GM21723 (cell line): Measurements from ENCODE around the gene CEP89.
"Not testable (repeated sequence)": the region's sequence is repeated elsewhere in the genome, so short reads cannot be mapped to it uniquely, and the experiment has no call there.

ENCODE experiments used
- ATAC-seq: cut with Tn5 transposase; IDR thresholded peaks from one replicate; pipeline ENCODE4 v1.9.1; 2021; ENCODE audit warnings: mild to moderate bottlenecking, moderate library complexity; ENCODE audit not compliant: unreplicated experiment

The CEP89 gene

DNA sequence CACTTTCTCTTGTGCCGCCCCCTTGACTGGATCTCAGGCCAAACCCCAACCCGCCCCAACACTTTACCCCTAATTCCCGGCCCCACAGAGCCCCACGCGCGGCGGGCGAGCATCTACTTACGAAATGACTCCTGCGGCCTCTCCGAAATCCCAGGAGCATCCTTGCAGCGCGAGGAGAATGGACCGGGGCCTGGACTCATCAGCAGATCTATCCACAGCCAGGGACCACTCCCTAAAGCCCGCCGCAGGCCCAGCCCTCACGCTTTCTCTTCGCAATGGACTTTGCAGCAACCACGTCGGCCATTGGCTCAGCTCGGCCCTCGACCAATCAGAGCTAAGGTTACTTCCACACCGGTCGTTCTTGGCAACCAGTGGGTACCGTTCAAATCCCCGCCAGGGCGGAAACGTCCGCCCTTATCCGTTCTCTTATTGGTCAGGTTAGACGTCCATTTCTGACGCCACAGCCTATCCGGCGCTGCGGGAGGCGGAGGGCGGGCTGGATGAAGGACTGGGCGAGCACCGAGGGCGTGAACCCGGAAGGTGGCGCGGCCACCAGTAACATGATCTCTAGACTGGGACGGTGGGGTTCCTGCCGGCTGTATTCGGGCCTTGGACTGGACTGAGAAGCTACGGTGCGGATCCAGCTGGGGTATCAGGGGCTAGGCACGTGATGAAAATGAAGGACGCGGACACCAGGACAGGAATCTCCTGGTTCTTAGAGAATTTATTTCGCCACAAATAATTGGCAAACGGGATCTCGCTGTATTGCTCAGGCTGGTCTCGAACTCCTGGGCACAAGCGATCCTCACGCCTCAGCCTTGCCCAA lies at the start of gene CEP89, which contains the start of gene FAAP24:
CEP89 (minus strand) TSS at position 244 of the 826 bp plus-strand sequence; CDS start at position 160, 84 bp downstream.
FAAP24 (plus strand) TSS at position 528 of the 826 bp plus-strand sequence. CDS start 955 bp downstream, outside the sequence.
- ATAC-seq: peak; percentile 98

DNA sequence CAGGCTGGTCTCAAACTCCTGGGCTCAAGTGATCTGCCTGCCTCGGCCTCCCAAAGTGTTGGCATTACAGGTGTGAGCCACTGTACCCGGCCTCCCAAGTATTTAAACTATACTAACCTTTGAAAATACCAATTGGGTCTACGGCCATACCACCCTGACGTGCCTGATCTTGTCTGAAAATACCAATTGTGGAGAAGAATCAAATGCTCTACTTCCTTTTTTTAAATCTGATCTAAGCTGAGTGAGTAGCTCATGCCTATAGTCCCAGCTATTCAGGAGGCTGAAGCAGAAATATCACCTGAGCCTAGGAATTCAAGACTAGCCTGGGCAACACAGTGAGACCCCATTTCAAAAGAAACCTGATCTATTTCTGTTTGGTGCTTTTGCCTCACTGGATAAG lies 39.1 kb upstream of the CEP89 start:
- not testable (repeated sequence) for ATAC-seq

DNA sequence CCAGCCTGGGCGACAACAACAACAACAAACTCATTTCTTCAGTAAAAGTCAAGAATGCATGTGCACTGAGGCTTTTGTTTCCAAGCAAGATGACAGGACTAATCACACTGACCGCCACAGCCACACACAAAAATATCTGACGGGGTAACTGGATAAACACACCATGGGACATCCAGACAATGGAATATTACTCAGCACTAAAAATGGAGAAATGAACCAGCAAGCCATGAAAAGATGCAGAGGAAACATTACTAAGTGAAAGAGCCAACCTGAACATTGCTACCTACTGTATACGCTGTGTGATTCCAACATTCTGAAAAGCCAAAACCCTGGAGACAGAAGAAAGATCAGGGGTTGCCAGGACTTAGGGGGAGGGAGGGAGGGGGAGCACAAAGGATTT lies 37.0 kb upstream of the CEP89 start:
- ATAC-seq: no peak

DNA sequence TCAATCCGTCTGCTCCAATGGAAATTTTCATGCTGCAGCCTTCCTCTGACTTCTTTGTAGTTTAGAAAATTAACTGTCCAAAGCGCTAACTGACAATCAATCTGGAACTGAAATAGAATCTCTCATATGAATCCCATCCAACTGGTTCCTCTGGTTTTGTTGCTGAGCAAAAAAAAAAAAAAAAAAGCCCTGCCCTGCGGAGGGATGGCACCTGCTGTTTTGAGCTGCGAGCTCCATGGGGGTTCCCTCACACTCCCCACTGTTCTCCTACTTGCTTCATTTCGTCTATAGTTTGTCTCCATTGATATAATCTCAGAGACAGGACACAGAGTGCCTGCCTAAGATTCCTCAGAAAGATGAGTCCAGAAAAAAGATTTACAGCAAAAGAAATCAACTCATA lies 33.7 kb upstream of the CEP89 start:
- no peak for ATAC-seq

DNA sequence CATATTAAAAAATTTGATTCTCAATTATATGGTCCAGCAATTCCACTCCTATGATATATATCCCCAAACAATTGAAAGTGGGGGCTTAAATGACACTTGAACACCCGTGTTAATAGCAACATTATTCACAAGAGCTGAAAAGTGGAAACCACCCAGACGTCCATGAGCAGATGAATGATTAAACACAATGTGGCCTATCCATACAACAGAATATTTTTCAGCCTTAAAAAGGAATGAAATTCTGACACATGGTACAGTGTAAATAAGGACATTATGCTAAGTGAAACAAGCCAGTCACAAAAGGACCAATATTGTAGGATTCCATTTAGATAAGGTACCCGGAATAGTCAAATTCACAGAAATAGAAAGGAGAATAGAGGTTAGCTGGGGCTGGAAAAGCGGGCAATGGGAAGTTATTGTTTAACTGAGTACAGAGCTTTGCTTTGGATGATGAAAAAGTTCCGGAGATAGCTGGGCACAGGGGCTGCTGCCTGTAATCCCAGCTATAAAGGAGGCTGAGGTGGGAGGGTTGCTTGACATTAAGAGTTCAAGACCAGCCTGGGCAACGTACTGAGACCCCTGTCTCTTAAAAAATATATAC lies 31.8 kb upstream of the CEP89 start:
- ATAC-seq: not testable (repeated sequence)

DNA sequence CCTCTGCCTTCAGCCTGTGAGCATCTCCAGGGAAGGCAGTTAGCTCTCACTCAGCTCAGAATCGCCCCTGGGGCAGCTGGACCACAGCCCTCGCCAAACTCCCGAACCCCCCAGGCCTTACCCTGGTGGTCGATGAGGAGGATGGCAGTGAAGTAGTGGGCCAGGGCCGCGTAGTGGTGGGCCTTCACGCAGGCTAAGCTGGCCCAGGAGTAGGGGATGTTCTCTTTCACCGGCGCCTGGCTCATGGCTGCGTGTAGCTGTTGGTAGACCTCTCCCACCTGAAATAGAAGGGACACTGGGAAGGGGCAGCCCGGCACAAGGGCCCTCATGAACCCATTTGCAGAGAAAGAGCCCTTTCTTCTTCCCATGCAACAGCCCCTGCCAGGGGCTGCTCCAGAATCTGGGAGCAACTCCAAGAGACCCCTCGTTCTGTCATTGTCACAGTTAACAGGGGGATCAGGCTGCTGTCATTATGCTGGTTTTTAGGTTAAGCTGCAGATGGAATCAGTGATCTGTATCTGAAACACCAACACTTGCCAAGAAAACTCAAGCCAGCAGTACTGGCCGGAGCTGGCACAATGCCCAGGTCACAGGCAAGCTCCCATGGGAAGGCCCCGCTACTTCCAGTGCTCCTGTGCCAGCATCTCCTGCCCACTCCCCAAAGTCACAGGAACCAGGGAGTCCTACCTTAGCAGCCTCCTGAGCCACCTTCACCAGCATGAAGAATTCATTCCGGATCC lies 30.5 kb upstream of the CEP89 start:
- ATAC-seq: not testable (repeated sequence)

DNA sequence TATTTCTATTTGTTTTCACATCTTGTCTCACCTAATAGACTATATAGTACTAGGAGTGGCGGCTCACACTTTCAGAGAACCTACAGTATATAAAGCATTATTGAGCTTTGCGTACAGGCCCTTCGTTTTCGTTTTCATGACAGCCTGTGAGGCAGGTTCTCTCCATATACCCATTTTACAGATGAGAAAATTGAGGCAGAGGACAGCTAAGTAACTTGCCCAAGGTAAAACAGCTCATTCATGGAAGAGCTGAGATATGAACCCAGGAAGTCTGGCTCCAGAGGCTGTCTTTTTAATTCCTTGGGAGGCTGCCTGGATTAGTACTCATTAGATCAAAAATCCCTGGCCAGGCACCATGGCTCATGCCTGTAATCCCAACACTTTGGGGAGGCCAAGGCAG lies 29.2 kb upstream of the CEP89 start:
- no peak for ATAC-seq

DNA sequence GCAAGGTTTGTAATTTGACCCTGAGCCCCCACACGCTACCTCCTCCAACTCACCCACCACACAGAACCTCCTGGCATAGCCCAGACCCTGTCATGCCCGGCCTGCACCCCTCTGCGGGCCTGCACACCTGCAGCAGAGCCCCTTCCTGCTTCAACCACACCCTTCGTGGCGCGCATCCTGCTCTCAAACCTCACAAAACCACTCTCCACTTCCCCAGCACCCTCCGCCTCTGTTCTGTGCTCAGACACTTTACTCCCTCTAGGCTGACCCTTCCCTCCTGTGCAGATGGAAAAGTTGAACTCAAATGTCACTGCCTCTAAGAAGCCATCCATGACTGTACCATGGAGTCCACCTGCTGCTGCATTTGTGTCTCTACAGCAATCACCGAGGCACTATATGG lies 28.8 kb upstream of the CEP89 start:
- ATAC-seq: no peak

DNA sequence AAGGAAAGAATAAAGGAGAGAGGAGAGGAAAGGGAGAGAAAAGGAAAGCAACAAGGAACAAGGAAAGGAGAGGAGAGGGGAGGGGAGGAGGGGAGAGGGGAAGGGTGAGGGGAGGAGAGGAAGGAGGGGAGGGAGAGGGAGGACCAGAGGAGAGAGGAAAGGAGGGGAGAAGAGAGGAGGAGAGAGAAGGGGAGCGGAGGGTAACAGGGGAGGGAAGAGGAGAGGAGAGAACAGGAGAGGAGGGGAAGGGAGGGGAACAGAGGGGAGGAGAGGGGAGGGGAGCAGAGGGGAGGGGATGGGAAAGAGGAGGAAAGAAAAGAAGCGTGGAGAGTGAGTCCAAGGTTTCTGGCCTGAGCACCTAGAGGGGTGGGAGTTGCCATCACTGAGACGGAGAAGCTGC lies 27.0 kb upstream of the CEP89 start:
- no peak for ATAC-seq

DNA sequence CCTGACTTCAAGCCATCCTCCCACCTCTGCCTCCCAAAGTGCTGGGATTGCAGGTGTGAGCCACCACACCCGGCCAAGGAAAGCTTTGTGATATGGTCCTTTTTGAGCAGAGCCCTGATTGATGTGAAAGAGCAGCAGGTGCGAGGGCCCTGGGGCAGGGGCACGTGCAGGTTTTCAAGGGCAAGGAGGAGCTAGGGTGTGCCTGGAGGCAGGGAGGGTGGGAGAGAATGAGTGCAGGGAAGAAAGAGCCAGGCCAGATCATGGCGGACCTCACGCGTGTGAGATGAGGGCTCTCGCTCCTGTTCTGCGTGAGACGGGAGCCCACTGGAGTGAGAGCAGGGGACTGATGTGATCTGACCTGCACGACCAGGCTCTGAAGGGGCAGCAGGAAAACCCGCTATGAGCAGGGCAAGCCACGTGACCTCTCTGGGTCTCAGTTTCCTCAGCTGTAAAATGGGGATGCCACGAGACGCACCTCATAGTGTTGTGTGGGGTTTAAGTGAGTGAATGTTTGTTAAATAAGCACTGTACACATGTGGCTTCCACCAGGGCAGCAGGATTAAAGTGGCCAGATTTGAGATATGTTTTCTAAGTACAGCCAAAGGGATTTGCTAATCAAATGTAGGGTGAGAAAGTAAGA lies 26.1 kb upstream of the CEP89 start:
- ATAC-seq: no peak

DNA sequence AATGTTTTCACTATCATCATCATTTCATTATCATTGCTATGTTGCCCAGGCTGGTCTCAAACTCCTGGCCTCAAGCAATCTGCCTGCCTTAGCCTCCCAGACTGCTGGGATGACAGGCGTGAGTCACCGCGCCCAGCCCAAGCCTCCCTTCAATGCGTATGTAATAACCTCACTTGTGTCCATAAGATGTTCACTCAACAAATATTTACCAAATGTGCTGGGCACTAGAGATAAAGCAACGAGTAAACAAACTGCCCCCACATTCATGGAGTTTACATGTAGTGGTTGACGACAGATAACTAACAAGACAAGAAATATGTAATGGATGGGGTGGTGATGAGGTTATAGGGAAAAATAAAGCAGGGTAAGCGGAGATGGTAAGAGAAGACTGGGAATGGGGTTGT lies 25.3 kb upstream of the CEP89 start:
- ATAC-seq: not testable (repeated sequence)

DNA sequence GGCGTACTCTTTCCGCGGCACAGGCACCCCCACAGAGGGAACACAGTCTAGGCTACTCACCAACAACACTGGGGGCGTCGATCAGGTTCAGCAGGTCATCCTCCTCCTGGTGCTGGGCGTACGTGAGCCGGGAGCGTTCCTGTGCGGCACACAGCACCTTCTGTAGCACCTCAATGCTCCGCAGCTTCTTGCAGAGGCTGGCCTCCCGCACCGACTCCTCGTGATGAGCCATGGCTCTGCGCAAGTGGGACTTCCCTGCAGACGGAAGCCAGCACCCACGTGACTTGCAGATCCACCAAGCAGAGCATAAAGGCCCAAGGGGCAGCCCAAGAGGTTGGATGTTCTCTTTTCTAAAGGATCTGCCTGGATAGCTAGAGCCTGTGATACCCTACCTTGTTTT lies 24.2 kb upstream of the CEP89 start:
- not testable (repeated sequence) for ATAC-seq

DNA sequence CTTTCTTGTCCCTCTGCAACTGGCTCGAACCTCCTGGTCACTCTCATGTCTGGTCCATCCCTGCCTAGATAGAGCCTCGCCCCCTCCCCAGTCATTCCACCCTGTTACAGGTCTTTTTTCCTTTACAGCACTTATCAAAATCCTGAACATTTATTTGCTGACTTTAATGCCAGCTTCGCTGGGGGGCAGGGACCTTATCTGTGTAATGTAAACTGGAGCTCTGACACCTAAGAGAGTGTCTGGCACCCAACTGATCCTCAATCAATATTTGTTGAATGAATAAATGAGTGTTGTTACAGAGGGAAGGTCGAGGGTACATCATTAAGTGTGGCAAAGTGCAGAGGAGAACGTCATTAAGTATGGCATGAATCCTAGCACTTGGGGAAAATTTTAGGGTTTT lies 17.0 kb upstream of the CEP89 start:
- ATAC-seq: no peak

DNA sequence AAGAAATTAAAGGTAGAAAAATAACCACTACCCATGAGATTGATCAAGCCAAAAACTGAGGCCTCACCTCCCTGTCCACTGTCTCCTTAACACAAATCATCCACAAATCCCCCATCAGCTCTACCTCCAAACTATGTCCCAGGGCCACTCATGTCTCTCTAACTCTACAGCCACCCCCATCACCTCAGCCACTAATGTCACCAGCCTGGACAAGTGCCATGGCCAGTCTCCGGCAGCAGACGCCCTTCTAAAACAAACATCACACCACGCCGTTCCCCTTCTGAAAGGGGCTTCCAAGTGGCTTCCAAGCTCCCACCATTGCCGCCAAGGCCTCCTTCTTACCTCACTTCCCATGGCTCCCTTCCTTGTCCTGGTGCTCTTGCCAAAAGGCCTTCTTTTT lies 16.5 kb upstream of the CEP89 start:
- not testable (repeated sequence) for ATAC-seq

DNA sequence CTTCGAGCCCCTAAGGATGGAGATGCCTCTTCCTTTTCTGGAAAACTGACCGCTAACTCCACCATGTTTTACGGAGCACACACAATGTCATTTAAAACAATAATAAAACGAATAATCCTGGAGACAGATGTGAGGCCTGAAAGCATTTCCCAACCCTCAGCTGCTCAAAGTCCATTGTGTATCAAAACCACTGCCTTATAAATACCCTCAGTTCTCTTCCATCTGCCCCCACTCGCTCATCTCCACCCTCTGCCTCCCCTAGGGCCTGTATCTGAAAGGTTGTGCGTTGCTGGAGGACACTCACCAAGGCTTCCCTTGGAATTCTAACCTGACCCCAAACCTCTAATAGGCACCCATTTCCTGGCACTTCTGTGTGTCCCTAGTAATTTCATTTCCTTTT lies 10.7 kb upstream of the CEP89 start:
- ATAC-seq: not testable (repeated sequence)

DNA sequence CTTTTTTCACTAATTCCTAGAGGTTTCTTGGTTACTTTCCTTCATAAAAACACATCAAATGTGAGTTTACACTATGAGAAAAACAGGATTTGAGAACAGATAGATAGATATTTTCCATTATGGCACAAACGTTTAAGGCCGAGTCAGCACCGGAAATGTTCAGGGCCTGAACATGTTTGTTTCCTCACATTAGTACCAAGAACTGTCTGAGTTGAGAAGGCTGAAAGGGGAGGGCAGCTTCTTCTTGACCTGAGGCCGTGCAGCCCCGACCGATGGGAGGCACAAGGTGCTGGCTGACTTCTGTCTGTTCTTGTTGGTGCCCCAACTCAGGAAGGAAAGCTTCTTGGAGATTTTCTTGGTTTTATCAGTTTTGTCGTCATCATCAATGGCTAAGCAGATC lies 8.0 kb upstream of the CEP89 start:
- not testable (repeated sequence) for ATAC-seq

DNA sequence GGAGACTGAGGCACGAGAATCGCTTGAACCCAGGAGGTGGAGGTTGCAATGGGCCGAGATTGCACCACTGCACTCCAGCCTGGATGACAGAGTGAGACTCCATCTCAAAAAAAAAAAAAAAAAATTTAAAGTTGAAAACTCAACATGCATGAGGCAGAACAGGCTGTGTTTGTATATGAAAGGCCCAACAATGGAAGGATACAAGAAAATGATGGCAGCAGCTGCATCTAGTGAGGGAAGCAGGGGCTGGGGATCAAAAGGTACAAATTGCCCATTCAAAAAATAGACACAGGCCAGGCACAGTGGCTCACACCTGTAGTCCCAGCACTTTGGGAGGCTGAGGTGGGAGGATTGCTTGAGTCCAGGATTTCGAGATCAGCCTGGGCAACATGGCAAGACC lies 6.1 kb upstream of the CEP89 start:
- ATAC-seq: not testable (repeated sequence)

DNA sequence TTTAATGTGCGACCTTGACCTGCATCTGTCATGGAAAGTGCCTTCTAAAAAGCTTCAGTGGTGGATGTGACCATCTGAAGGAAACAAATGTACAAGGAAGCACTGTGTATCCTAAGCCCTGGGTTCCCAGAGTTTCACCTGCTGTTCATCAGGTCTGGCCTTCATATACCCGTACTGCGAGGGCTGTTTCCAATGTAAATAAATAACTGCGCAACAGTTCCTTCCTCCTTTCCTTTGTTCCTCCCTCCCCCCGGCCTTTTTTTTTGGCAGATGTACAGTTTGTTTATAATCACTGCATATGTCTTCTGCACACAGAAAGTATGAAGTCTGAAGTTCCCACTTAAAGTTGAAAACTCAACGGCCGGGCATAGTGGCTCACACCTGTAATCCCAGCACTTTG lies 5.5 kb upstream of the CEP89 start:
- no peak for ATAC-seq

DNA sequence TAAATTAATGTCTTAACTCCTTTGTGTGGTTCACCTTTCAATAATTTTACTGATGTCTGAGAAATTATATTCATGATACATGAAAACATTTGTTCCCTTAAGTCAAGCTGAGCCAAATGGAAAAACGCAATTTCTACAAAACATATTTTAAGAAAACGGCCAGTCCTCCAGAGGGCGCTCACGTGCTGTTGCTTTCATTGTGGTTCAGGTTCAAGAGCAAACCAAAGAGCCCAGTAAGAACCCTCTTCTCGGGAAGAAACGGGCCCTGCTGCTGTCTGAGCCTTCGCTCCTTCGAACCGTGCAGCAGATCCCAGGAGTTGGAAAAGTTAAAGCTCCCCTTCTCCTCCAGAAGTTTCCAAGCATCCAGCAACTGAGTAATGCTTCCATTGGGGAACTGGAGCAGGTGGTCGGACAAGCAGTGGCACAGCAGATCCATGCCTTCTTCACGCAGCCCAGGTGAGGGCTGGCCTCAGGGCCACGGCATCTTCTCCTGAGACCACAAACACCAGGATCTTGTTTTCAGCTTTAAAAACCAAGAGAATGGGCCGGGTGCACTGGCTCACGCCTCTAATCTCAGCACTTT lies 4.6 kb upstream of the CEP89 start:
- ATAC-seq: no peak

DNA sequence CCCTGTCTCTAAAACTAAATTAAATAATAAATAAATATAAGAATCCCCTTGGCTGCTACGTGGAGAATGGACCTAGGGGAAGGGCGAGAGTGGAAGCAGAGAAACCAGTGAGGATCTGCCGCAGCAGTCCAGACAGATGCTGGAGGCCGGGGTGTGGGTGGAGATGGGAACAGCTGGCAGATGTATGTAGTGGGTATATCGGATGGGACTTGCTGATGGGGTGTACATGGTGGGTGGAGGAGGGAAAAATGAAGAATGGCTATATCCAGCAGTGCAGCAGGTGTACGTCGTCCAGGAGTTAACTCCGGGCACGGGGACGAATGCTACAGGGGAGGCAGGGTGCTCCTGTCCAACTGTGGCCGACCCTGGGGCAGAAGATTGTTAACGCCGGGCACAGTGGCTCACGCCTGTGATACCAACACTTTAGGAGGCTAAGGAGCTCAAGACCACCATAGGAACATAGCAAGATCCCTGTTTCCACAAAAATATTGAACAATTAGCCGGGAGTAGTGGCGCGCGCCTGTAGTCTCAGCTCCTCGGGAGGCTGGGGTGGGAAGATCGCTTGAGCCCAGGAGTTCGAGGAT lies 654 bp downstream of the CEP89 start:
- no peak for ATAC-seq
